ENCODE data around the gene MRPL37. TPM values are rescaled to one million over a fixed set of nuclear protein-coding genes. Genes with fewer than 3 reads are reported as not detected.

MRPL37 gene
- polyA plus RNA-seq, 1 of the 3 experiments (the other 2 are of a cell fraction), result 11.3 TPM

- TF ChIP-seq RFX5 (IDR thresholded peaks at IDR 0.05; ENCODE audit: low read length) (no peak), NRF1 (IDR thresholded peaks at IDR 0.05; ENCODE audit: low read depth, low read length) (no peak), EP300 (IDR thresholded peaks at IDR 0.05; ENCODE audit: borderline replicate concordance in 1 of 2, low read depth in 1 of 2, low read length in 1 of 2) (no peak)
These were observed 19.7 kb downstream of the MRPL37 start (continued) for GRCh38 chr1:54219688-54220003.

- Histone ChIP-seq H3K36me3 (replicated peaks in 1 of 2; ENCODE audit: control insufficient read depth in 1 of 2, insufficient read depth in 2 of 2, low read length in 1 of 2) (peaks cover 7 to 39% of the 10 kb centered on the region in 2 experiments), H3F3A (replicated peaks; ENCODE audit: insufficient read depth) (peaks cover 10% of the 10 kb centered on the region), H3K9me3 (no peaks in the 10 kb centered on the region), H3K4me1 (ENCODE audit: control insufficient read depth in 1 of 2, insufficient read depth in 2 of 2, low read depth in 1 of 2, low read length in 1 of 2) (peaks cover 0 to 52% of the 10 kb centered on the region in 2 experiments; a peak in 2 of 4 replicates), H3K27ac (ENCODE audit: low read depth in 2 of 2, low read length in 1 of 2) (peak overlapping the region; percentile 26 to 29; a peak in 3 of 4 replicates), H3K9me2 (no peaks in the 10 kb centered on the region), H3K4me3 (ENCODE audit: low read depth in 2 of 2, low read length in 1 of 2) (no peak overlapping the region), H4K20me1 (ENCODE audit: insufficient read depth) (no peaks in the 10 kb centered on the region), H2AFZ (ENCODE audit: low read depth) (no peak overlapping the region), H3K9ac (no peak overlapping the region), H3K79me2 (ENCODE audit: insufficient read depth) (no peaks in the 10 kb centered on the region), H3K4me2 (no peak overlapping the region), H3K27me3 (ENCODE audit: insufficient read depth) (no peaks in the 10 kb centered on the region)
- ChIA-PET CTCF (interaction anchor here (0.7 to 1.6 kb wide), 6 partner anchors 19 to 269 kb away, joined by 3 to 4 read pairs (median 3); no protein-coding TSS in a partner anchor), POLR2A (interaction anchor here (1.2 kb wide), 1 partner anchor 20 kb away, joined by 4 read pairs; the partner anchor contains the start of genes CYB5RL and MRPL37)
- TF ChIP-seq EZH2phosphoT487 (IDR thresholded peaks at IDR 0.05; ENCODE audit: borderline replicate concordance, low read depth) (no peak), RCOR1 (IDR thresholded peaks at IDR 0.05; ENCODE audit: low read length) (no peak), SMC3 (IDR thresholded peaks at IDR 0.05; ENCODE audit: low read depth, low read length) (no peak), TAF1 (IDR thresholded peaks at IDR 0.05; ENCODE audit: borderline replicate concordance, low read depth, low read length) (no peak), TEAD4 (IDR thresholded peaks at IDR 0.05; ENCODE audit: borderline replicate concordance, insufficient read depth) (no peak), MXI1 (IDR thresholded peaks at IDR 0.05; ENCODE audit: low read depth, low read length) (0 out of 2 replicates have a peak, but pooled peaks have one; percentile 20)
- 77% methylated on average over 13 of the region's 18 CpGs for WGBS (ENCODE audit: low lambda C conversion rate)
- no peak for DNase-seq
These were observed 20.2 kb downstream of the MRPL37 start for GRCh38 chr1:54220004-54220811.

DNA sequence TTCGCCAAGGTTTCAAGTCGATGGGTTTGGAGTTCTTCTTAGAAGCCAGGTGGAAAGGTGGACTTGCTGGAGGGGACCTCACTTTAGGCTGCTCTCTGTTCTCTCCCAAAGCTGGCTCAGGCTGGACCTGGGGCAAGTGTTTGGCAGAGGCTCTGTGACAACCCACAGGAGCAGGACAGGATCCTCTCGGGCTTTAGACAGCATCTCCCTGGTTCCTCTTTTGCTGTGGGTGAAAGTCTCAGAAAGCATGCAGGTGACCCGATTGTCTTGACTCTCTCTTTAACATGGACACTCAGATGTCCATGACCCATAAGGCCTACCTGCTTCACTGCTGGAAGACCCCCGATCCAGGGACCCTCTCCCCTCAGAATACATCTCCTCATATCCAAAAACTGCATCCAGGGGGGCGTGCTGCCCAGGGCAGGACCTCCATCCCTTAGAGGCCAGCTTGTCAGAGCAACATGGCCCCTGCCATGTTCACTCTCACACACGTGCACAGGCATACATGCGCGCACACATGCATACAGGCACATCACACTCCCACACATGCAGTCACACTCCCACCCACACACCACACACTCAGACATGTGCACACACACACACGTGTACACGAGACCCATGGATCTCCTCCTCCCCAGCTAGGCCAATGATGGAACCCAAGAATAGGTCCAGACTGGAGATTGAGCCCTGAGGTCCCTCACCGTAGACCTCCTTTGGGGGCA, 21.3 kb downstream of the MRPL37 start:
- H3K9me2 ChIP-seq, result no peaks in the 10 kb centered on the region
- H3K36me3 ChIP-seq (replicated peaks in 1 of 2; ENCODE audit: control insufficient read depth in 1 of 2, insufficient read depth in 2 of 2, low read length in 1 of 2), result peaks cover 5 to 28% of the 10 kb centered on the region in 2 experiments
- H3F3A ChIP-seq (replicated peaks; ENCODE audit: insufficient read depth), result peaks cover 10% of the 10 kb centered on the region
- H3K27ac ChIP-seq (ENCODE audit: low read depth in 2 of 2, low read length in 1 of 2), result peak overlapping the region; percentile 26 to 29; a peak in 3 of 4 replicates
- no peak overlapping the region for H3K4me3 ChIP-seq (ENCODE audit: low read depth in 2 of 2, low read length in 1 of 2)
- CTCF ChIA-PET, result interaction anchor here (0.7 to 1.5 kb wide), 4 partner anchors 40 to 268 kb away, joined by 3 read pairs; no protein-coding TSS in a partner anchor
- no peak for TF ChIP-seq CTCF (IDR thresholded peaks at IDR 0.05)
- TF ChIP-seq POLR2AphosphoS5 (IDR thresholded peaks at IDR 0.05; ENCODE audit: low read depth, low read length), result no peak
- TF ChIP-seq, protein P1, sequence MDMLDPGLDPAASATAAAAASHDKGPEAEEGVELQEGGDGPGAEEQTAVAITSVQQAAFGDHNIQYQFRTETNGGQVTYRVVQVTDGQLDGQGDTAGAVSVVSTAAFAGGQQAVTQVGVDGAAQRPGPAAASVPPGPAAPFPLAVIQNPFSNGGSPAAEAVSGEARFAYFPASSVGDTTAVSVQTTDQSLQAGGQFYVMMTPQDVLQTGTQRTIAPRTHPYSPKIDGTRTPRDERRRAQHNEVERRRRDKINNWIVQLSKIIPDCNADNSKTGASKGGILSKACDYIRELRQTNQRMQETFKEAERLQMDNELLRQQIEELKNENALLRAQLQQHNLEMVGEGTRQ (IDR thresholded peaks at IDR 0.05; ENCODE audit: borderline replicate concordance, low read depth, low read length), result no peak
- no peak for TF ChIP-seq TAF1 (IDR thresholded peaks at IDR 0.05; ENCODE audit: borderline replicate concordance, low read depth, low read length)
- TF ChIP-seq MEF2A (IDR thresholded peaks at IDR 0.05; ENCODE audit: borderline replicate concordance, low read depth), result no peak
- TF ChIP-seq FOXM1 (IDR thresholded peaks at IDR 0.05; ENCODE audit: low read depth), result no peak
- no peak for TF ChIP-seq RXRA (IDR thresholded peaks at IDR 0.05; ENCODE audit: borderline replicate concordance, low read depth)
- WGBS (ENCODE audit: low lambda C conversion rate), result 96% methylated on average over 10 of the region's 12 CpGs
- no peaks in the 10 kb centered on the region for H3K27me3 ChIP-seq (ENCODE audit: insufficient read depth)
- no peaks in the 10 kb centered on the region for H3K9me3 ChIP-seq
- no peak overlapping the region for H2AFZ ChIP-seq (ENCODE audit: low read depth)
- no peak for DNase-seq
- H3K4me2 ChIP-seq, result no peak overlapping the region
- peaks cover 0 to 62% of the 10 kb centered on the region in 2 experiments; a peak in 2 of 4 replicates for H3K4me1 ChIP-seq (ENCODE audit: control insufficient read depth in 1 of 2, insufficient read depth in 2 of 2, low read depth in 1 of 2, low read length in 1 of 2)
- no peak overlapping the region for H3K9ac ChIP-seq
- H3K79me2 ChIP-seq (ENCODE audit: insufficient read depth), result no peaks in the 10 kb centered on the region
- H4K20me1 ChIP-seq (ENCODE audit: insufficient read depth), result no peaks in the 10 kb centered on the region
- POLR2A ChIA-PET, result interaction anchor here (1.2 kb wide), 1 partner anchor 21 kb away, joined by 4 read pairs; the partner anchor contains the start of genes CYB5RL and MRPL37

Measured in SK-N-SH (cell line).